Retinal pigment epithelial cell (primary cell): ENCODE results near the gene FMO1.

Experiments used
- DNase-seq: peaks from one replicate; pipeline ENCODE4 v3.0.0-alpha.2; 2010; ENCODE audit warnings: low read depth
- H3K4me3 ChIP-seq: 2 replicates; pipeline ENCODE4 v1.5.1; 2011; ENCODE audit warnings: mild to moderate bottlenecking, low read length, control low read depth, moderate library complexity
- TF ChIP-seq, protein P1 (sequence below): conservative IDR thresholded peaks from 2 replicates; pipeline ENCODE4 v1.5.1; 2011; ENCODE audit warnings: low read depth, low read length, control low read depth, inconsistent platforms

FMO1 gene

DNA sequence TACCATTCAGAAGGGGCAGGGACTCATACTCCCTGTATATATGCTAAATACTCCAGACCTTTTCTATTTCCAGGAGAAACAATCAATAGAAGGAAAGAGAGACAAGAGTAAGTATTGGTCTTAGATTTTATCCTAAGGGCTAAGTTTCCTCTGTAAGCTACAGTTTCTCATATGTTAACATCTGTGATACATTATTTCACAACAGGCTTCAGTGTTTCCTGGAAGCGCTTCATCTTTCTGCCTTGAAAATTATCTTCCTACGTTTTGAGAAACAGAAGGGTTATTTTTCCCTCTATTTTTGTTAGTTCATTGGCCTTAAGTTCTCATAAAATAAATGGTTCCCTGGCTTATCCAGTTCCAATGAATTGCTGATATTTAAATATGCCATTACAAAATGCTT, 15.6 kb downstream of the FMO1 start:
- no peak overlapping the region for H3K4me3 ChIP-seq
- TF ChIP-seq, protein P1, sequence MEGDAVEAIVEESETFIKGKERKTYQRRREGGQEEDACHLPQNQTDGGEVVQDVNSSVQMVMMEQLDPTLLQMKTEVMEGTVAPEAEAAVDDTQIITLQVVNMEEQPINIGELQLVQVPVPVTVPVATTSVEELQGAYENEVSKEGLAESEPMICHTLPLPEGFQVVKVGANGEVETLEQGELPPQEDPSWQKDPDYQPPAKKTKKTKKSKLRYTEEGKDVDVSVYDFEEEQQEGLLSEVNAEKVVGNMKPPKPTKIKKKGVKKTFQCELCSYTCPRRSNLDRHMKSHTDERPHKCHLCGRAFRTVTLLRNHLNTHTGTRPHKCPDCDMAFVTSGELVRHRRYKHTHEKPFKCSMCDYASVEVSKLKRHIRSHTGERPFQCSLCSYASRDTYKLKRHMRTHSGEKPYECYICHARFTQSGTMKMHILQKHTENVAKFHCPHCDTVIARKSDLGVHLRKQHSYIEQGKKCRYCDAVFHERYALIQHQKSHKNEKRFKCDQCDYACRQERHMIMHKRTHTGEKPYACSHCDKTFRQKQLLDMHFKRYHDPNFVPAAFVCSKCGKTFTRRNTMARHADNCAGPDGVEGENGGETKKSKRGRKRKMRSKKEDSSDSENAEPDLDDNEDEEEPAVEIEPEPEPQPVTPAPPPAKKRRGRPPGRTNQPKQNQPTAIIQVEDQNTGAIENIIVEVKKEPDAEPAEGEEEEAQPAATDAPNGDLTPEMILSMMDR = no peak
- no peak for DNase-seq

GRCh38 chr1:171265686-171266085, 17.4 kb downstream of the FMO1 start:
- no peak overlapping the region for H3K4me3 ChIP-seq
- no peak for DNase-seq

GRCh38 chr1:171266930-171267329, 18.6 kb downstream of the FMO1 start:
- TF ChIP-seq, protein P1 = no peak

More at GRCh38 chr1:171265686-171266085, 17.4 kb downstream of the FMO1 start:
- TF ChIP-seq, protein P1 = no peak

DNA sequence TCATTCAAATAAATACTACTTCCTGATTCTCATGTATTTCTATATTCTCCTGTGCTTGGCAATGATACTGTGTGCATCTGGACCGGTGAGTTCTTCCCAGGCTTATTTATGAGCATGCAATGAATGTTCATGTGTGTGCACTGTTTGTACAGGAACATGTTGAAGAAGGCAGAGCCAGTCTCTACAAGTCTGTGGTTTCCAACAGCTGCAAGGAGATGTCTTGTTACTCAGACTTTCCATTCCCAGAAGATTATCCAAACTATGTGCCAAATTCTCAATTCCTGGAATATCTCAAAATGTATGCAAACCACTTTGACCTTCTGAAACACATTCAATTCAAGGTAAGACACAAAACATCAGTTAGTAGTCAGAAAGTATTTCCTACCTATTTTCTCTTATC, 19.1 kb downstream of the FMO1 start:
- DNase-seq = no peak
- TF ChIP-seq, protein P1 = no peak
- no peak overlapping the region for H3K4me3 ChIP-seq

More at GRCh38 chr1:171266930-171267329, 18.6 kb downstream of the FMO1 start:
- no peak for DNase-seq
- H3K4me3 ChIP-seq = no peak overlapping the region

DNA sequence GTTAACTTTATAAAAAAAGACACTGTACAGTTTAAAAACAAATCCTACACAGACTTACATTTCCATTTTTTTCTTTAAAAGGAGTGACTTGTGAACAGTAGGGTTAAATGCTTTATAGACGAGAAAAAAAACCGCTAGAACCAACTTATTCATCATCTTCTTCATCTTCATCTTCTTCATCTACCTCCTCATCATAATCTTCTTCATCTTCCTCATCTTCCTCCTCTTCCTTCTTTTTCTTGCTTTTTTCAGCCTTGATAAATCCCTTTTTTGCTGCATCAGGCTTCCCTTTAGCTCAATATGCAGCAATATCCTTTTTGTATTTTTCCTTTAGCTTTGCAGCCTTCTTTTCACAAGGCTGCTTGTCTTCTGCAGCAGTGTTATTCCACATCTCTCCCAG, 22.5 kb downstream of the FMO1 start:
- no peak overlapping the region for H3K4me3 ChIP-seq
- TF ChIP-seq, protein P1 = no peak
- DNase-seq = no peak

- TF ChIP-seq, protein P1 = no peak
These were observed 29.2 kb downstream of the FMO1 start for GRCh38 chr1:171277534-171277933.

DNA sequence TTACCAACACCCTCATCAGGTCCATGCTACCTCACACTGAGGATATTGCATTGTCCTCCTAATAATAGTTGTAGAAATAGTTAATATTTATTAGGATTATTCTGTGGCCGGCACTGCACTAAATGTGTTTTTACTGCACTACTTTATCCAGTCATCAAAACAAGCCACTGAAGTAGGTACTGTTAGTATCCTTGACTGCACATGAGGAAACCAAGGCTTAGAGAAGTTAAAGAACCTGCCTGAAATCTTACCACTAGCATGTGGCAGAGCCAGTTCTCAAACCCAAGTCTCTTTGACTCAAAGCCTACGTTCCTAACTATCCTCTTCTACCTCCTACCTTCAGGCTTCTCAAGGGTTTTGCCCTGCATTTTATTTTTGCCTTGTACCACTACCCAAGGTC, 30.9 kb downstream of the FMO1 start:
- no peak for DNase-seq
- TF ChIP-seq, protein P1 = no peak
- H3K4me3 ChIP-seq = no peak overlapping the region

More at GRCh38 chr1:171277534-171277933, 29.2 kb downstream of the FMO1 start:
- DNase-seq = no peak
- H3K4me3 ChIP-seq = no peak overlapping the region
